ENCODE data around the gene WFDC9.
"Not testable (repeated sequence)": the region's sequence is repeated elsewhere in the genome, so short reads cannot be mapped to it uniquely, and the experiment has no call there.

Gene WFDC9

GRCh38 chr20:45631184-45631583 lies at the start of gene WFDC9:
Gene WFDC9, minus strand, starts transcription at chr20:45631284. Its CDS starts 21,103 bp downstream, at chr20:45610181.
- no peak for DNase-seq

DNA sequence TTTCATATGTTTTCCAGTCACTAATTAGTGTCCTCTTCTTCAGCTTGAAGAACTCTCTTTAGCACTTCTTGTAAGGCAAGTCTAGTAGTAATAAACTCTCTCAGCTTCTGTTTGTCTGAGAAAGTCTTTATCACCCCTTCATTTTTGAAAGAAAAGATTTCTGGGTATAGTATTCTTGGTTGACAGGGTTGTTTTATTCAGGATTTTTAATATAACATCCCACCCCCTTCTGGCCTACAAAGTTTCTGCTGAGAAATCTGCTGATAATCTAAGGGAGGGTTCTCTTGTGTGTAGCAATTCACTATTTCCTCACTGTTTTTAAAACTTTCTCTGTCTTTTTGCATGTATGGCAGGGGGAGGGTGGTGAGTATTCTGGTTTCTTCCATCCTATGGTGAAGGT lies 48.6 kb upstream of the WFDC9 start:
- DNase-seq, result no peak

- no peak for DNase-seq
Measured at GRCh38 chr20:45672765-45673164, 41.7 kb upstream of the WFDC9 start.

GRCh38 chr20:45670139-45670538 lies 39.1 kb upstream of the WFDC9 start, which contains the start of gene WFDC11:
Gene WFDC11, minus strand, starts transcription at chr20:45670239. Its CDS starts 19,639 bp downstream, at chr20:45650600.
- DNase-seq, result no peak

DNA sequence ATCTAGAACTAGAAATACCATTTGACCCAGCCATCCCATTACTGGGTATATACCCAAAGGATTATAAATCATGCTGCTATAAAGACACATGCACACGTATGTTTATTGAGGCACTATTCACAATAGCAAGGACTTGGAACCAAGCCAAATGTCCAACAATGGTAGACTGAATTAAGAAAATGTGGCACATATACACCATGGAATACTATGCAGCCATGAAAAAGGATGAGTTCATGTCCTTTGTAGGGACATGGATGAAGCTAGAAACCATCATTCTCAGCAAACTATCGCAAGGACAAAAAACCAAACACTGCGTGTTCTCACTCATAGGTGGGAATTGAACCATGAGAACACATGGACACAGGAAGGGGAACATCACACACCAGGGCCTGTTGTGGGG lies 26.0 kb upstream of the WFDC9 start:
- DNase-seq, result not testable (repeated sequence)

DNA sequence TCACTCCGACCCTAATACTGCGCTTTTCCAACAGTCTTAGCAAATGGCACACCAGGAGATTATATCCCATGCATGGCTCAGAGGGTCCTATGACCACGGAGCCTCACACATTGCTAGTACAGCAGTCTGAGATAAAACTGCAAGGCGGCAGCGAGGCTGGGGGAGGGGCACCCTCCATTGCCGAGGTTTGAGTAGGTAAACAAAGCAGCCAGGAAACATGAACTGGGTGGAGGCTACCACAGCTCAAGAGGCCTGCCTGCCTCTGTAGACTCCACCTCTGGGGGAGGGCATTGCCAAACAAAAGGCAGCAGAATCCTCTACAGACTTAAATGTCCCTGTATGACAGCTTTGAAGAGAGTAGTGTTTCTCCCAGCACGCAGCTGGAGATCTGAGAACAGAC lies 20.6 kb upstream of the WFDC9 start:
- DNase-seq, result not testable (repeated sequence)

DNA sequence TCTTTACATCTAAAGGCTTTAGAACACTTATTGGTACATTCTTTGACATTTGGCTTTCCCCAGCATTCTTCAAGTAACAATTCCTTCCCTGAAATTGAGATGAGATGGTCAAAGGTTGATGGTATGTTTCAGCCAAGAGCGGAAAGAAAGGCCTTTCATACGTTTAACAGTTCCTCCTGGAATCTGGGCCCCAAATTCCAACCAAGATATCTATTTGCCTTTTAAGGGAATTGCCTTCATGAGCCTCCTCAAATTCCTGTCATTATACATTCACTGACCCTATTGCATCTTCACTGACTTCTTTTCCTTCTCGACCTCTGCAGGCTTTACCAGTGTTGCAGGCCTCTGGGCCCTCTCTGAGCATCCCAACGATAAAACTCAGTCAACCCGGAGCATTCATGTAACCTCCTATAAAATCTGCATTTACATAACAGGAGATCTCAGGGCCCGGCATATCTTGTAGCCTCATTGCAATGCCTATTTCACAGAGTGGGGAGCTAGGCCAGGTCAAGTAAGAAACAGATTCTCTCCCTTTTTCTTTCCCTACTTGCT lies 18.3 kb upstream of the WFDC9 start:
- DNase-seq, result no peak

DNA sequence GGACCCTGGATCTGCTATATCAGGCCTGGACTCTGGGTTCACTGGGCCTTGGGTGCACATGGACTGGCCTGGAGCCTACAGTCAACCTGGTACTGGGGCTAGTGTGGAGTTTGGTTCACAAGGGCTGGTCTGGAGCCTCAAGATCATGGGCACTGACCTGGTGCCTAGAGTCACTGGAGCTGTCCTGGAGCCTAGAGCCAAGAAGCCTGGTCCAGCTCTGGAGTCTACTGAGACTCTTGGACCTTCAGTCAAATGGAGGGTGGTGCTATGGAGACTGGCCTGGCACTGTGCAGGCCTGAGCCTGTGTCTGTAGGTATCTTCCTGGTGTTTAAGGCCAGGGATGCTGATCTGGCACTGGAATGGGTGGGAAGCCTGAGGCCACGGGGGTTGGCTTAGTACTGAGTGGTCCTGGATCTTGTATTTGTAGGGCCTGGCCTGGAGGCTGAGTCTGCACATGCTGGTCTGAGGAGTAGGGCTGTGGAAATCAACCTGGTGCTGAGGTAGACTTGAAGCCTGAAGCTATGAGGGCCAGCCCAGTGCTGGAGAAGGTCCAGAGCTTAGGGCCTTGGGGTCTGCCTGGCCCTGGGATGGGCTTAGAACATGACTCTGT lies 16.5 kb upstream of the WFDC9 start:
- no peak for DNase-seq

DNA sequence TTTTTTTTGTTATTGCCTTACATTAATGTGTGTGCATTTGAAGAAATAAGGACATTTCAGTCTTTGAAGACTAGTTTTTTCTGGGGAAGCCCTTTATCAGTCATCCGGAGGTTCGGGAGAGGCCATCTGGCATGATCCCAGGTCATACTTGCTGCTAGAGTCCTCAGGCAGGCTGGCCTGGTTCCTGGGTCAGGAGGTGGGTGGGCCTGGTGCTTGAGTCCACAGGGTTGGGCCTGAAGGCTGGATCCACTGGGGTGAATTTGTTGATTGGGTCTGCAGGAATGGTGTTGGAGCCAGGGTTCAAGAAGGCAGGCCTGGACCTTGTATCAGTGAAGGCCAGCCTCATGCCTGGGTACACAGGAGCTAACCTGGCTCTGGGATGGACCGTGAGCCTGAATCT lies 15.8 kb upstream of the WFDC9 start:
- DNase-seq, result no peak

DNA sequence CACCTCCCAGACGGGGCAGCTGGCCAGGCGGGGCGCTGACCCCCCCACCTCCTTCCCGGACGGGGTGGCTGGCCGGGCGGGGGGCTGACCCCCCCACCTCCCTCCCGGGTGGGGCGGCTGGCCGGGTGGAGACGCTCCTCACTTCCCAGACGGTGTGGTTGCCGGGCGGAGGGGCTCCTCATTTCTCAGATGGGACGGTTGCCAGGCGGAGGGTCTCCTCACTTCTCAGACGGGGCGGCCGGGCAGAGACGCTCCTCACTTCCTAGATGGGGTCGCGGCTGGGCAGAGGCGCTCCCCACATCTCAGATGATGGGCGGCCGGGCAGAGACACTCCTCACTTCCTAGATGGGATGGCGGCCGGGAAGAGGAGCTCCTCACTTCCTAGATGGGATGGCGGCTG lies 14.8 kb upstream of the WFDC9 start:
- not testable (repeated sequence) for DNase-seq

DNA sequence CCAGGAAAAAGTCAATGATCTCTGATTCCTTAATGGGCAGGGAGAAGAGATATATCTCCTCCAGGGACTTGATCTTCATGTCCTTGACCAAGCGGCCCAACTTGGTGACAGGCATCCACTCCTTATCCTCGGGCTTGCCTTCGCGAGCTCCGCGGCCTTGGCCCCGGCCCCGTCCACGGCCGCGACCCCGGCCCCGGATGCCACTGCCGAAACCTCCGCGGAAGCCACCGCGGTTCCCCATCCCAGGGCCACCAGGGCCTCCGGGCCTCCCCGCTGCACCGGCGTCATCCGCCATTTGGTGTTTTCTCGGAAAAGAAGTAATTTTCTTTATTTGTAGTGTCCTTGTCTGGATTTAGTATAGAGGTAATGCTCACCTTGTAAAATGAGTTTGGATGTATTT lies 10.0 kb upstream of the WFDC9 start:
- not testable (repeated sequence) for DNase-seq

GRCh38 chr20:45639687-45640086 lies 8.6 kb upstream of the WFDC9 start:
- no peak for DNase-seq

GRCh38 chr20:45636513-45636912 lies 5.4 kb upstream of the WFDC9 start:
- no peak for DNase-seq

GRCh38 chr20:45630371-45630770 lies 713 bp downstream of the WFDC9 start:
- no peak for DNase-seq

GRCh38 chr20:45629496-45630100 lies 1.5 kb downstream of the WFDC9 start, which contains the start of gene WFDC10A:
Gene WFDC10A, plus strand, starts transcription at chr20:45629739. Its CDS starts 75 bp downstream, at chr20:45629814.
- no peak for DNase-seq

DNA sequence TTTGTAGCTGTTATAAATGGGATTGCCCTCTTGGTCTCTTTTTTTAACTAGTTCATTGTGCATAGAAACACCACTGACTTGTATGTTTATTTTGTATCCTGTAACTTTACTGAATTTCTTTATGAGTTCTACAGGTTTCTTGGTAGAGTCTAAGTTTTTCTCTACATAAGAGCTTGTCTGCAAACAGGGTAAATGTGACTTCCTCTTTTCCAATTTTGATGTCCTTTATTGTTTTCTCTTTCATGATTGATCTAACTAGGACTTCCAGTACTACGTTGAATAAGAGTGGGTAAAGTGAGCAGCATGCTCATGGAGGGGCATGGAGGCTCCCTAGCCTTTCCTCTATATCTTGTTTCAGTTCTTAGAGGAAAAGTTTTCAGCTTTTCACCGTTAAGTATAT lies 4.5 kb downstream of the WFDC9 start:
- no peak for DNase-seq

GRCh38 chr20:45621593-45621992 lies 9.5 kb downstream of the WFDC9 start:
- no peak for DNase-seq

DNA sequence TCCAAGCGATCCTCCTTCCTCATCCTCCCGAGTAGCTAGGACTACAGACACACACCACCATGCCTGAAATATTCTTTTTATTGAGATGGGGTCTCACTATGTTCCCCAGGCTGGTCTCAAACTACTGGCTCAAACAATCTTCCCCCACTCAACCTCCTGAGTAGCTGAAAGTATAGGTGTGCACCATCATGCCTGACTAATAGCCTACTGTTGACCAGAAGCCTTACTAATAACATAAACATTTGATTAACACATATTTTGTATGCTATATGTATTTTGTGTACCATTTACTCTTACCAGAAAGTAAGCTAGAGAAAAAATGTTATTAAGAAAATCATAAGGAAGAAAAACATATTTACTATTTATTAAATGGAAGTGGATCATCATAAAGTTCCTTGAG lies 13.5 kb downstream of the WFDC9 start:
- DNase-seq, result no peak

DNA sequence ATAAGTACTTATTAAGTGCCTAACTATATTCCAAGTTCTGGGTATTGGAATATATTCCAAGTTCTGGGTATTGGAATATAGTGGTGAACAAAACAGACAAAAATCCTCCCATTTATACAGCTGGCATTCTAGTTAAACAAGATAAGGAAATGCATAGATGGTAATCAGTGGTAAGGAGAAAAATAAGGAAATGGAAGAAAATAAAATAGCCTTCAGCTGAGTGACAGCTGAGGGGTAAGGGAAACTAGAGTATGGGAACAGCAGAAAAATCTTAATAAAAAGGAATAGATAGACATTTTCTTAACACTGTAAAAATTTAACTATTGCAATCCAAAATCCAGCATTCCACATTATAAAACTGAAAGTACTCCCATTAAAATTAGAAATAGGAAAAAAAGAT lies 18.8 kb downstream of the WFDC9 start:
- no peak for DNase-seq

- no peak for DNase-seq
Measured at GRCh38 chr20:45611054-45611453, 20.0 kb downstream of the WFDC9 start.

- DNase-seq, result no peak
Measured at GRCh38 chr20:45607810-45608209, 23.3 kb downstream of the WFDC9 start.

DNA sequence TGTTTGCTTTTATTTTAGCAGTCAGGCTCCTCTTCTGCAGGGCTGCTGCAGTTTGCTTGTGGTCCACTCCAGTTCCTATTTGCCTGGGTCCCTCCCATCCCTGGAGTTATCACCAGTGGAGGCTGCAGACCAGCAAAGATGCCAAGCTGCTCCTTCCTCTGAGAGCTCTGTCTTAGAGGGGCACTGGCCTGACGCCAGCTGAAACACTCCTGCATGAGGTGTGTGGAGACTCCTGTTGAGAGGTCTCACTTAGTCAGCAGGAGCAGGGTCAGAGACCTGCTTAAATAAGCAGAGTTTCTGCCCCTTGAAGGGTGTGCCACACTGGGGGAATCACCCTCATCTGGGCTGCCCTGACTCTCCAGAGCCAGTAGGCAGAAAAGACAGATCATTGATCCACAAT lies 35.8 kb downstream of the WFDC9 start:
- no peak for DNase-seq

DNA sequence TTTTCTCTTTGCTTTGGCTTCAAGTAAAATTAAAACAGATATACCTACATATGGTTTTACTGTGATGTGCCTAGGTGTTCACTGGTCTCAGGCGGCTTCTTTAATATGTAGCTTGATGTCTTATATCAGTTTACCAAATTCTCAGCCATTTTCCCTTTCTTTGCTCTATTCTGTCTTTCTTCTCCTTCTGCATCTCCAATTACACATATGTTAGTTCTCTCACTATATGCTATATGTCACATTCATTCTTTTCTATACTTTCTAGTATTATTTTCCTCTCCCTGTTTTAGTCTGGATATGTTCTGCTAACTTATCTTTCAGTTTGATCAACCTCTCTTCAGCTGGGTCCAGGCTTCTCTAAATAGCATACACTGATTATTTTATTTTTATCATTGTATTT lies 37.6 kb downstream of the WFDC9 start:
- no peak for DNase-seq

DNA sequence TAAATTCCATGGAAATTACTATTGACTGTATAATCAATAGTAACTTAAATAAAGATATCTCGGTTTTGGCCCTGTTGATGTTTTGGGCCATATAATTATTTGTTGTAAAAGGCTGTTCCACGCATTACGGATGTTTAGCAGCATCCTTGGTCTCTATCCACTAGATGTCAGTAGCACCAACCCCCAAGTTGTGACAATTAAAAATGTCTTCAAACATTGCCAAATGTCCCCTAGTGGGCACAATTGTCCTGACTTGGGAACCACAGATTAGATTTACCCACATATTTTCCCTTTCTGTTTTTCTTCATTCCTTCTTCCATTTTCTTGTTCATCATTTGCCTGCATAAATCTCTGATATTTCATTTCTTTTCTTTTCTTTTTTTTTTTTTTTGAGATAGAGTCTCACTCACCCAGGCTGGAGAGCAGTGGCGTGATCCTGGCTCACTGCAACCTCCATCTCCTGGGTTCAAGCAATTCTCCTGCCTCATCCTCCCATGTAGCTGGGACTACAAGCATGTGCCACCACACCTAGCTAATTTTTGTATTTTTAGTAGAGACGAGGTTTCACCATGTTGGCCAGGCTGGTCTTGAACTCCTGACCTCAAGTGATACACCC lies 38.4 kb downstream of the WFDC9 start:
- DNase-seq, result no peak

All from cortex of kidney (tissue), 1 donor.